Activated CD4-positive, CD25-positive, alpha-beta regulatory T cell (primary cell): ENCODE measurements around the gene CYREN.
"Not testable (repeated sequence)": the region's sequence is repeated elsewhere in the genome, so short reads cannot be mapped to it uniquely, and the experiment has no call there.

Experiments
- DNase-seq, 4 experiments: peaks; one replicate each; lab custom pipeline; 2025; lab: John Stamatoyannopoulos, UW

Gene CYREN

DNA sequence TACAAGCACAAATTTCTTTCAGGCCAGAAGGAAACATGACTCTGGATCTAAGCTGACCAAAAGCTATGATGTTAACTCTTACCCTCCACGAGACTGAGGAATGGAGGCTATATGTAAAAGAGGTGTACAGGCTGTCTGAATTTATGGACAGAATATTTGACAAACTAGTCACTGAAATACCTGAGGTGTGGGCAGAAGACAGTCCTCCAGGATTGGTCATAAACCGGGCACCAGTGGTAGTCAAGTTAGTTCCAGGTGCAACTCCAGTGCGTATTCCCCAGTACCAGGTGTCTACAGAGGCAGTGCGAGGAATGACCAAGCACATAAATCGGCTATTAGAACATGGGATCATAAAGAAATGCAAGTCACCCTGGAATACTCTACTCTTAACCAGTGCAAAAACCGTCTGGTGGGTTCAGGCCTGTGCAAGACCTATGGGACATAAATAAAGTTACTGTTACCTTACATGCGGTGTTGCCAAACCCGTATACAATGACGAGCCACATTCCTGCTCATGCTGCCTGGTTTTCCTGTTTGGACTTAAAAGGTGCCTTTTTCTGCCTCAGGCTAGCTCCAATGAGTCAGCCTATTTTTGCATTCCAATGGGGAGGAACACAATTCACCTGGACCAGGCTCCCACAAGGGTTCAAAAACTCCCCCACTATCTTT is 6.7 kb upstream of the CYREN start:
- DNase-seq, result no peak

DNA sequence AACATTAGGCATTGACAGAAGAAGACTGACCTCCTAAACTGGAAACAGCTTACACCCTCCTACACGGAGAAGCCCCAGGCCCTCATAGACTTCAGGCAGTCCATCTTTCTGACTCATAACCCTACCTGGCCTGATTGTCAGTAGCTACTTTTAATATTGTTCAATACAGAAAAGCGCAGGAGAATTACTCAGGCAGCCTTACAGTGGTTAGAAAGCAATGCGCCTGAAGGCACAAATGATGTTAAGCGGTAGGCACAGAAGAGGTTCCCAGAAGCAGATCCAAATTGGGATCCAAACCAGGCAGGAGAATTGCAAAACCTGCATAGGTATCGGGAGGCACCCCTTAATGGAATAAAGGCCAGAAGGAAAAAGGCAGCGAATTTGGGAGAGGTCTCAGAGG is 5.4 kb upstream of the CYREN start:
- DNase-seq, result no peak

- no peak for DNase-seq
Measured at GRCh38 chr7:135174941-135175340, 4.4 kb upstream of the CYREN start.

DNA sequence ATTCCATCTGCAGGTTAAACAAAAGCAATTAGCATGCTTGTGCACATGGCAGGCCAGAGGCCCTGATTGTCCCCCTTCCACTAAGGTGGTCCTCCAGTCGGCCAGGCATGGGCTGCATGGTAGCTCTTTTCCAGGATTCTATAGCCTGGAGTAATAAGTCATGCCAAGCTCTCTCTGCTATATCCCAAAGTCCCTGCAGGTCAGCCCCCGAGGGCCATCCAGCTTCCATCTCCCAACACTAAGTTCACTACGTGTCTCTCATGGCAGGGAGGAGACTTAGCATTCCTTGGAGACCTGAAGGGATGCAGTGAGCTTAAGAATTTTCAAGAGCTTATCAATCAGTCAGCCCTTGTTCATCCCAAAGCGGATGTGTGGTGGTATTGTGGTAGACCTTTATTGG is 3.4 kb upstream of the CYREN start:
- DNase-seq, result not testable (repeated sequence)

- not testable (repeated sequence) for DNase-seq
Measured at GRCh38 chr7:135171581-135172291, 1.2 kb upstream of the CYREN start.

DNA sequence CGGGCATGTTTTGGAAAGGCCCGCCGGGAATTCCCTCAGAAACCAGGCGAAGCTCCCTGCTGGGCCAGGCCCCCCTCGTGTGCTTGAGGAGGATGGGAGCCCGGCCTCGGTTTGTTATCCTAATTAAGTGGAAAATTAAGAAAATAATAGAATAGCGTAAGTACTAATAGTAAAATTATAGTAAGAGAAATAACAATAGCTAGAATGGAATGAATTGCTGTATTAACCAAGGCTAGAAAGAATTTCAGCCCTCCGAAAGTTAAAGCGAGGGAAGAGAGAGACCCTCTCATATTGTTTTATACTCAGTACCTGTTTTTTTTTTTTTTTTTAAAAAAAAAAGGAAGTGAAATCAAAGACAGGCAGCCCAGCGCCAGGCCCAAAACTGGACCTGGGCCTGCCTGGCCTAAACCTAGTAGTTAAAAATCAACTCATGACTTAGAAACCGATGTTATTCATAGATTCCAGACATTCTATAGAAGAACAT is 533 bp upstream of the CYREN start:
- not testable (repeated sequence) for DNase-seq

GRCh38 chr7:135169964-135170273 is 588 bp downstream of the CYREN start:
- DNase-seq, result no peak

GRCh38 chr7:135169141-135169963 is 1.2 kb downstream of the CYREN start:
- peak in 3 of 4 experiments; percentile 16 to 24 (median 16) for DNase-seq

GRCh38 chr7:135168489-135169140 is 1.9 kb downstream of the CYREN start:
- no peak for DNase-seq

GRCh38 chr7:135168001-135168400 is 2.5 kb downstream of the CYREN start:
- DNase-seq, result no peak

DNA sequence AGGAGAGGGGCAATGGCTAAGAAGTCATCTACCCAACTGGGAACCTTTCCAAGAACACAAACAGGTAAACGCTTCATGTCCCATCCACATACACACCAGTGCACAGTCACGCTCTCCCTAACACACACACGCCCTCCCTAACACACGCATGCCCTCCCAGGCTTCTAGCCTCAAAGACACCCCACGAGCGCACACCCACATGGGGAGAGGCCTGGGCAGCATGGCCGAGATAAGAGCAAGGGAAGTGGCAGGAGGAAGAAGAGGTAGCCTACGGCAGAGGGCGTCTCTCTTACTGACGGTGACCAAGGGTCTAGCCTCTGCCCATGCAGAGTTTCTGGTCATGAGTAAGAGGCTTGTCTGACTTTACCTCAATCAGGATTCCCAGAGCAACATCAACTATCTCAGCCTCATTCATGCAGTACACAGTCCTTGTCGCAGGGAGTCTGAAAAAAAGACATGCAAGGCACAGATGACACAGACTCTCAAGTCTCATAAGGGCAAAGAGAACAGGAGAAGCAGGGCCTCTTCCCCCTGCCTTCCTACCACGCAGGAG is 3.1 kb downstream of the CYREN start:
- no peak for DNase-seq

DNA sequence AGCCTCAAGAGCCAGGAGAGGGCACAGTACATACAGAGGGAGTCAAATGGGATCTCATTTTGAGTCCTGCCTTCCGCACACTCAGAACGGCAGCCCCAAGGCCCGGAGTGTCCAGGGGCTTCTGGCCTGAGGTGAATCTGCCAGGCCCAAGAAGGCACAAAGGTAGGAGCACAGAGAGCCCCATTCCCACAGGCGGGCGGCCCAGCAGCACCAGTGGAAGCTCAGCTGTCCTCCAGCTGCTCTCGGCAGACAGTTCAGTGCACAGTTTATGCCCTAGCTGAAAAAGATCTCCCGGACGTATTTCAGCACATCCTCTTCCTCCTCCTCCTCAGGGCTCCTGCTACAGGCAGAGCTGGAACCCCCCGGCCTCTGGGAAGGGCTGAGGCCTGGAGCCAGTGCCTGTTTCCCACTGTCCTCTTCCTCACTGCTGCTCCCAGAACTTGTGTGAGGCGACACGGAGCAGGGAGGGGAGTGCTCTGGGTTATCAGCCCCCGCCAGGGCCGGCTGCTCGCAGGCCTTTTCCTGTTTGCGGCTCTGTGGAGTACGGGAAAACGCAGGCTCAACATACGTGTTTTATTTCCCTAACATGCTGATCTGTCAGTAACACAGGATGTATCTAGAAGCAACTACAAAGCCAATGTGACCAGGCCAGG is 4.0 kb downstream of the CYREN start:
- DNase-seq, result no peak

DNA sequence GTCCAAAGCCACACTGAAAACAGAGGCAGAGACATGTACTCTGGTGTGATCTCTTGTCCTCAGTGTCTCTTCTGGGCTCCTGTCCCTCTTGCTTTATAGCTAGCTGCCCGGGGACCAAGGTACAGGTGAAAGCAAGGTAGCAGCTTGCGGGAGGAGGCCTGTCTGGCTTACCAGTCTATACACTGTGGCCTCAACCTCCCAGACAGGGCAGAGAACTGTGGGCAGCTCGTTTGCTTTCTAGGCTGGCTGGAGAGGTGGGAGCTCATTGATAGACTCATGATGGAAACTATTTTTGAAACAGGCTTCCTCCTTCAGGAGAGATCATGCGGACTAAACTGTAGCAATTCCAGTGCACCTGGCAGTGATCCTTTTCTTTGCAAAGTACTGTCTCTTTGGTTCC is 4.6 kb downstream of the CYREN start:
- no peak for DNase-seq

DNA sequence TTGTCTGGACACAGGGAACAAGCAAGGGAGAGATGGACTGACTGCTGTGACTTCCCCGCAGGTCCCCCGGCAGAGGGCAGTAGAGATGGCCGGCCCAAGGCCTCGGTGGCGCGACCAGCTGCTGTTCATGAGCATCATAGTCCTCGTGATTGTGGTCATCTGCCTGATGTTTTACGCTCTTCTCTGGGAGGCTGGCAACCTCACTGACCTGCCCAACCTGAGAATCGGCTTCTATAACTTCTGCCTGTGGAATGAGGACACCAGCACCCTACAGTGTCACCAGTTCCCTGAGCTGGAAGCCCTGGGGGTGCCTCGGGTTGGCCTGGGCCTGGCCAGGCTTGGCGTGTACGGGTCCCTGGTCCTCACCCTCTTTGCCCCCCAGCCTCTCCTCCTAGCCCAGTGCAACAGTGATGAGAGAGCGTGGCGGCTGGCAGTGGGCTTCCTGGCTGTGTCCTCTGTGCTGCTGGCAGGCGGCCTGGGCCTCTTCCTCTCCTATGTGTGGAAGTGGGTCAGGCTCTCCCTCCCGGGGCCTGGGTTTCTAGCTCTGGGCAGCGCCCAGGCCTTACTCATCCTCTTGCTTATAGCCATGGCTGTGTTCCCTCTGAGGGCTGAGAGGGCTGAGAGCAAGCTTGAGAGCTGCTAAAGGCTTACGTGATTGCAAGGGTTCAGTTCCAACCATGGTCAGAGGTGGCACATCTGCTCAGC is 6.0 kb downstream of the CYREN start:
- DNase-seq, result no peak

- DNase-seq, result no peak
Measured at GRCh38 chr7:135162382-135163001, 8.0 kb downstream of the CYREN start.

- DNase-seq, result no peak
Measured at GRCh38 chr7:135161669-135162068, 8.8 kb downstream of the CYREN start.

- no peak for DNase-seq
Measured at GRCh38 chr7:135160858-135161653, 9.5 kb downstream of the CYREN start.

DNA sequence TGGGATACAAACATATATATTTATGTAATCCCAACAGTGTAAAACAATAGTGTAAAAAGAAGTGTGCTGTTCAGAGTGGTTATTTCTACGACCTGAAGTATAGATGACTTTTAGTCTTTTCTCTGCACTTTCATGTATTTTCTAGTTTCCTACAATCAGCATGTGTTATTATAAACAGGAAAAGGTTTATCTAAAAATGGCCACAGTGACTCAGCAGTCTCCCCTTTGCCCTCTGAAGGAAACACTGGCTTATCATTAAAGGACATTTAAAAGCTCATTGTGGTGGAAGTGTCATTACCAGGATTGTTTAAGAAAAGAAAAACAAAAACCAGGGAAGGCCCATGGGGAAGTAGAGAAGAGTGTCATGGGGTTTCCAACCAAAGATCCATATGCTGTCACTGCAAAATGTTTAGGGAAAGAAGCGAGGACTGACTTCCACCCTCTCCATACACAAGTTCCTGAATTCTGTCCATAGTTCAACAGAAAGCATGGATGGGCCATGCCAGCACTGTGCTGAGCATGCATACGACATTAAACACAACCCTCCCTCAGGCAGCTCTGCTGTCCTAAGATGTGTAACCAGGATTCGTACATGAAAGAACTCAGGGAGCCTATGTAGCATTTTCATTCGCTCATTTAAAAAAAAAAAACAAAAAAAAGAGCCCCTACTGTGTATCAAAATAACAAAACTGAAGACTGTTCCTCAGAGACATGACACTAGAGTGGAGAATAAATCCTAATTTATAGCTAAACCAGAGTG is 10.2 kb downstream of the CYREN start:
- DNase-seq, result no peak
